ENCODE results near the gene ACSM2B.

The ACSM2B gene

DNA sequence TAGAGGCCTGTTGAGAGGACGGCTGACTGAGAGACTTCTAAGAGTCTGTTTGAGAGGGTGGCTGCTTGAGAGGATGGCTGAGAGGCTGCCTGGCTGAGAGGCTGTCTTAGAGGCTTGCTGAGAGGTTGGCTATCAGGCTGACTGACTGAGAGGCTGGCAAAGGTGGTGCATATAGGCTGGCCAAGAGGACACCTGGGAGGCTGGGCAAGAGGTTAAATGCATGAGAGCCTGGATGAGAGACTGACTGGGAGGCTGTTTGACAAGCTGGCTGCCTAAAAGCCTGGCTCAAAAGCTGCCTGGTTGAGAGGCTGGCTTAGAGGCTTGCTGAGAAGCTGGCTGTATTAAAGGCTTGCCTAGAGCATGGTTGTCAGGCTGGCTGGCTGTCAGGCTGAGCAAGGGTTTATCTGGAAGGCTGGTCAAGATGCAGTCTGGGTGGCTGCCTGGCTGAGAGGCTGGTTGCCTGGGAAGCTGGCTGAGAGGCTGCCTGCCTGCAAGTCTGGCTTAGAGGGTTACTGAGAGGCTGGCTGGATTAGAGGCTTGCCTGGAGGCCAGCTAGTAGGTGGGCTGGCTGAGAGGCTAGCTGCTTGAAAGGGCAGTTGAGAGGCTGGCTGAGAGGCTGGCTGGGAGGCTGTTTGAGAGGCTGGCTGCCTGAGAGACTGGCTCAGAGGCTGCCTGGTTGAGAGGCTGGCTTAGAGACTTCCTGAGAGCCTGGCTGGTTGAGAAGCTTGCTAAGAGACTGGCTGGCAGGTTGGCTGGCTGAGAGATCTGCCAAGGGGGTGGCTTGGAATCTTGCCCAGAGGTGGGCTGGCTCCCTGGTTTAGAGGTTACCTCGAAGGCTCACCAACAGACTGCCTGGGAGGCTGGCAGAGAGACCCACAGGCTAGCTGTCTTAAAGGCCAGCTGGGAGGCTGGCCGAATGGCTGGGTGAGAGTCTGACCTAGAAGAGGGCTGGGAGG lies 38.3 kb upstream of the ACSM2B start:
- H3K27me3 ChIP-seq (ENCODE audit: insufficient read depth, poor library complexity, severe bottlenecking) = no peaks in the 10 kb centered on the region
- no peak overlapping the region for H3K4me3 ChIP-seq (replicated peaks; ENCODE audit: insufficient read depth, low read length)
- no peak for TF ChIP-seq SPI1 (IDR thresholded peaks at IDR 0.05; ENCODE audit: borderline replicate concordance, low read depth)
- no peak for TF ChIP-seq POLR2AphosphoS5 (IDR thresholded peaks at IDR 0.05; ENCODE audit: low read depth)
- TF ChIP-seq, protein P1, sequence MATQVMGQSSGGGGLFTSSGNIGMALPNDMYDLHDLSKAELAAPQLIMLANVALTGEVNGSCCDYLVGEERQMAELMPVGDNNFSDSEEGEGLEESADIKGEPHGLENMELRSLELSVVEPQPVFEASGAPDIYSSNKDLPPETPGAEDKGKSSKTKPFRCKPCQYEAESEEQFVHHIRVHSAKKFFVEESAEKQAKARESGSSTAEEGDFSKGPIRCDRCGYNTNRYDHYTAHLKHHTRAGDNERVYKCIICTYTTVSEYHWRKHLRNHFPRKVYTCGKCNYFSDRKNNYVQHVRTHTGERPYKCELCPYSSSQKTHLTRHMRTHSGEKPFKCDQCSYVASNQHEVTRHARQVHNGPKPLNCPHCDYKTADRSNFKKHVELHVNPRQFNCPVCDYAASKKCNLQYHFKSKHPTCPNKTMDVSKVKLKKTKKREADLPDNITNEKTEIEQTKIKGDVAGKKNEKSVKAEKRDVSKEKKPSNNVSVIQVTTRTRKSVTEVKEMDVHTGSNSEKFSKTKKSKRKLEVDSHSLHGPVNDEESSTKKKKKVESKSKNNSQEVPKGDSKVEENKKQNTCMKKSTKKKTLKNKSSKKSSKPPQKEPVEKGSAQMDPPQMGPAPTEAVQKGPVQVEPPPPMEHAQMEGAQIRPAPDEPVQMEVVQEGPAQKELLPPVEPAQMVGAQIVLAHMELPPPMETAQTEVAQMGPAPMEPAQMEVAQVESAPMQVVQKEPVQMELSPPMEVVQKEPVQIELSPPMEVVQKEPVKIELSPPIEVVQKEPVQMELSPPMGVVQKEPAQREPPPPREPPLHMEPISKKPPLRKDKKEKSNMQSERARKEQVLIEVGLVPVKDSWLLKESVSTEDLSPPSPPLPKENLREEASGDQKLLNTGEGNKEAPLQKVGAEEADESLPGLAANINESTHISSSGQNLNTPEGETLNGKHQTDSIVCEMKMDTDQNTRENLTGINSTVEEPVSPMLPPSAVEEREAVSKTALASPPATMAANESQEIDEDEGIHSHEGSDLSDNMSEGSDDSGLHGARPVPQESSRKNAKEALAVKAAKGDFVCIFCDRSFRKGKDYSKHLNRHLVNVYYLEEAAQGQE (IDR thresholded peaks at IDR 0.05; ENCODE audit: insufficient replicate concordance, low read depth) = no peak
- no peak for TF ChIP-seq CTCF (IDR thresholded peaks at IDR 0.05; ENCODE audit: insufficient read depth, low read length)
- no peak for DNase-seq (ENCODE audit: low read depth in 1 of 2, low spot score in 1 of 2)
- H3K27ac ChIP-seq (replicated peaks) = no peak overlapping the region

DNA sequence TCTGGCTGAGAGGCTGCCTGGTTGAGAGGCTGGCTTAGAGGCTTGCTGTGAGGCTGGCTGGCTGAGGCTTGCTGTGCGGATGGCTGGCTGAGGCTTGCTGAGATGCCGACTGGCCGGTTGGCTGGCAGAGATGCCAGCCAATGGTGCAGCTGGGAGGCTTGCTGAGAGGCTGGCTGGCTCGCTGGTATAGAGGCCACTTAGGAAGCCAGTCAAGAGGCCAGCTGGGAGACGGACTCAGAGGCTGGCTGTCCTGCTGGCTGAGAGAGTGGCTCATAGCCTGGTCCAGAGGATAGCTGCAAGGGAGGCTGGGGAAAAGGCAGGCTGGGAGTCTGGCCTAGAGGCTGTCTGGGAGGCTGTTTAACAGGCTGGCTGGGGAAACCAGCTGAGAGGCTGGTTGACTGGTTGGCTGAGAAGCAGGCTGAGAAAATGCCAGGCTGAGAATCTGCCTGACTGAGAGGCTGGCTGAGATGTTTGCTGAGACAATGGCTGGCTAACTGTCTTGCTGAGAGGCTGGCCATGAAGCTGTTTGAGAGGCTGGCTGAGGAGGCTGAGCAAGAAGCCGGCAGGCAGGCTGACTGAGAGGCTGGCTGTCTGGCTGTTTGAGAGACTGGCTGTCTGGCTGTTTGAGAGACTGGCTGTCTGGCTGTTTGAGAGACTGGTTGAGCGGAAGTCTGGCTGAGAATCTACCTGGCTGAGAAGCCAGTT lies 37.5 kb upstream of the ACSM2B start:
- DNase-seq (ENCODE audit: low read depth in 1 of 2, low spot score in 1 of 2) = no peak
- Histone ChIP-seq H3K27ac (replicated peaks) (no peak overlapping the region), H3K4me3 (replicated peaks; ENCODE audit: insufficient read depth, low read length) (no peak overlapping the region), H3K27me3 (ENCODE audit: insufficient read depth, poor library complexity, severe bottlenecking) (no peaks in the 10 kb centered on the region)
- TF ChIP-seq GABPA (IDR thresholded peaks at IDR 0.05; ENCODE audit: low read depth) (no peak), POLR2AphosphoS5 (IDR thresholded peaks at IDR 0.05; ENCODE audit: low read depth) (no peak), SPI1 (IDR thresholded peaks at IDR 0.05; ENCODE audit: borderline replicate concordance, low read depth) (no peak), CTCF (IDR thresholded peaks at IDR 0.05; ENCODE audit: insufficient read depth, low read length) (no peak)
- TF ChIP-seq, protein P1 (IDR thresholded peaks at IDR 0.05; ENCODE audit: insufficient replicate concordance, low read depth) = no peak

GRCh38 chr16:20612551-20613480 lies 36.6 kb upstream of the ACSM2B start:
- Histone ChIP-seq H3K27me3 (ENCODE audit: insufficient read depth, poor library complexity, severe bottlenecking) (no peaks in the 10 kb centered on the region), H3K27ac (replicated peaks) (no peak overlapping the region), H3K4me3 (replicated peaks; ENCODE audit: insufficient read depth, low read length) (no peak overlapping the region)
- DNase-seq (ENCODE audit: low read depth in 1 of 2, low spot score in 1 of 2) = no peak
- TF ChIP-seq CTCF (IDR thresholded peaks at IDR 0.05; ENCODE audit: insufficient read depth, low read length) = no peak
- TF ChIP-seq GABPA (IDR thresholded peaks at IDR 0.05; ENCODE audit: low read depth) = no peak
- TF ChIP-seq POLR2AphosphoS5 (IDR thresholded peaks at IDR 0.05; ENCODE audit: low read depth) = no peak
- TF ChIP-seq, protein P1 (IDR thresholded peaks at IDR 0.05; ENCODE audit: insufficient replicate concordance, low read depth) = no peak
- no peak for TF ChIP-seq SPI1 (IDR thresholded peaks at IDR 0.05; ENCODE audit: borderline replicate concordance, low read depth)

All from HL-60 (cell line).